AG09319 (cell line): Measurements from ENCODE around the gene NVL.

Source experiments
- DNase-seq: peaks from one replicate; pipeline ENCODE4 v3.0.0-alpha.2; 2010; ENCODE audit warnings: low read depth; ENCODE audit errors: extremely low read depth
- TF ChIP-seq, protein P1 (sequence below): IDR thresholded peaks from 2 replicates; pipeline ENCODE4 v1.5.1; 2011; ENCODE audit warnings: low read depth, mild to moderate bottlenecking, inconsistent platforms, low read length, moderate library complexity

NVL gene

DNA sequence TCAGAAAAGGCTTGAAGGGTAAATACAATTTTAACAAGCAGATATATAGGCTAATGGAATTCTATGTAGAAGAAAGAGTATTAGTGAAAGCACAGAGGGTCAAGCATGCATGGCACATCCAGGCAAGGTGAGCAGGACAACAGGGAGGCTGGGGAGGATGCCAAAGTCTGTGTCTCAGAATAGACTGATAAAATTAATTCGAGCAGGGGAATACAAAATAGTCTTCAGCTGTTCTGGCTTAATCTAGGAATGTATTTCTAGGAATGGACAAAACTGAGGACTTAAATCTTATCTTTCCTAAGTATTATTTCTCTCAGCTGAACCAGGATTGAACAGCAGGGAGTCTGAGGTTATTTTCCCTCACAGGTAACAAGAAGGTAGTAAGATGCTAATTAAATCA, 35.2 kb downstream of the NVL start:
- DNase-seq: no peak
- TF ChIP-seq, protein P1, sequence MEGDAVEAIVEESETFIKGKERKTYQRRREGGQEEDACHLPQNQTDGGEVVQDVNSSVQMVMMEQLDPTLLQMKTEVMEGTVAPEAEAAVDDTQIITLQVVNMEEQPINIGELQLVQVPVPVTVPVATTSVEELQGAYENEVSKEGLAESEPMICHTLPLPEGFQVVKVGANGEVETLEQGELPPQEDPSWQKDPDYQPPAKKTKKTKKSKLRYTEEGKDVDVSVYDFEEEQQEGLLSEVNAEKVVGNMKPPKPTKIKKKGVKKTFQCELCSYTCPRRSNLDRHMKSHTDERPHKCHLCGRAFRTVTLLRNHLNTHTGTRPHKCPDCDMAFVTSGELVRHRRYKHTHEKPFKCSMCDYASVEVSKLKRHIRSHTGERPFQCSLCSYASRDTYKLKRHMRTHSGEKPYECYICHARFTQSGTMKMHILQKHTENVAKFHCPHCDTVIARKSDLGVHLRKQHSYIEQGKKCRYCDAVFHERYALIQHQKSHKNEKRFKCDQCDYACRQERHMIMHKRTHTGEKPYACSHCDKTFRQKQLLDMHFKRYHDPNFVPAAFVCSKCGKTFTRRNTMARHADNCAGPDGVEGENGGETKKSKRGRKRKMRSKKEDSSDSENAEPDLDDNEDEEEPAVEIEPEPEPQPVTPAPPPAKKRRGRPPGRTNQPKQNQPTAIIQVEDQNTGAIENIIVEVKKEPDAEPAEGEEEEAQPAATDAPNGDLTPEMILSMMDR: no peak

DNA sequence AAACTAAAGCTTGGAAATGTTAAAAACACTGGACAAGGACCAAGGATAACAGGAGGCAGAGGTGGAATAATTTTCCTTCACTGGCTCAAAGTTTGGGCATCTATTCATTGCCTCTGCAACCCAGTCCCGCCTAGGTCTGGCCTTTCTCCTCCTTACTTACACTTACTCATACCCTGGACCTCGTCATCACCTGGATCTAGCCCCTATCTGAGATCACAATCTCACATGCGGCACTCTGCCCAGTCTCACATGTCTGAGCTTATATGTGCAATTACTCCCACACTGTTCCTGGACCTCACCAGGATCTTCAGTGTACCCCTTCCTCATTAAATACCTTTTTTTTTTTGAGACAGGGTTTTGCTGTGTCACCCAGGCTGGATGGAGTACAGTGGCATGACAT, 37.6 kb downstream of the NVL start:
- DNase-seq: no peak
- TF ChIP-seq, protein P1: no peak

DNA sequence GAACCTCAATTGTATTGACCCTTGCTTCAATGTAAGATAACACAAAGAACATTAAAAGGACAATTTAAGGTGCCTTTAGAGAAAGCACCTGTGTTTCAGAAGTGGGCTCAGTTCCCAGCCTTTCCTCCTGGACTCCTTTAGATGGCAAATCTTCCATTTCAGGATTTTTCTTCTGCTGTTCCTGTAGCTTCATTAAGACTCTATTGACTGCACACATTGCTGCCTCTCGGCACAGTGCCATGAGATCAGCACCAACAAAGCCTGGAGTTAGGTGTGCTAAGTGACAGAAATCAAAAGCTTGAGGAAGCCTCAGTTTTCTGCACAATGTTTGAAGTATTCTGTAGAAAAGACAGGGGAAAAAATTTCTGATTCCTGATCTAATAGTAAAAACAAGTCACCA, 40.6 kb downstream of the NVL start:
- TF ChIP-seq, protein P1: no peak
- no peak for DNase-seq

DNA sequence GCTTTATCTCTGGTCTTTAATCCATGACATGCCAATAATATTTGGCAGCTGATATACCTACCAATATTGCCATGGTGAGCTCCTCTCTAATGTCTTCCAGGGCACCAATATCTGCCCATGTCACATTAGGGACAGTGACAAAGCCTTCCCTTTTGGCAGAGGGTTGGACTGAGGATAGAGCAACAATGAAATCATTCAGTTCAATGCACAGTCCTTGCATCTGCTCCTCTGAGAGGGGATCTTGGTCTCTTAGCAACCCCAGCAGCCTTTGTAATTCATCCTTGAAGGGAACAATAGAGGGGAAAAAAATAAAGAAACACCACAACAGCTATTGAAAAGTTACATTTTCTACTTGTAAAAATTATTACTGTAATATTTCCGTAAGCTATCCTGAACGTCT, 42.3 kb downstream of the NVL start:
- TF ChIP-seq, protein P1: no peak
- no peak for DNase-seq

DNA sequence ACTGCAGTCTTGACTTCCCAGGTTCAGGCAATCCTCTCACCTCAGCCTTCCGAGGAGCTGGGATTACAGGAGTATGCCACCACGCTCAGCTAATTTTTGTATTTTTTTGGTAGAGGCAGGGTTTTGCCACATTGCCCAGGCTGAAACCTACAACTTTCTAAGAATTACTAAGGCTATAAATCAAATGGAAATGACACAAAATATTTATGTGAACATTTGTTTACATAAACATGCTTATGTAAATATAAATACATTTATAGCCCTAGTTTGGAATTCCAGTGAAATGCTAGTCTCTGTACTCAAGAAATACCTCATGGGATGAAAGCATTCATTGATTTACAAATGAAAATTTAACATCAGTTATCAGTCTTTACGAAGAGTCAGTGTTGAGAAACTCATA, 47.8 kb downstream of the NVL start:
- TF ChIP-seq, protein P1: no peak

DNA sequence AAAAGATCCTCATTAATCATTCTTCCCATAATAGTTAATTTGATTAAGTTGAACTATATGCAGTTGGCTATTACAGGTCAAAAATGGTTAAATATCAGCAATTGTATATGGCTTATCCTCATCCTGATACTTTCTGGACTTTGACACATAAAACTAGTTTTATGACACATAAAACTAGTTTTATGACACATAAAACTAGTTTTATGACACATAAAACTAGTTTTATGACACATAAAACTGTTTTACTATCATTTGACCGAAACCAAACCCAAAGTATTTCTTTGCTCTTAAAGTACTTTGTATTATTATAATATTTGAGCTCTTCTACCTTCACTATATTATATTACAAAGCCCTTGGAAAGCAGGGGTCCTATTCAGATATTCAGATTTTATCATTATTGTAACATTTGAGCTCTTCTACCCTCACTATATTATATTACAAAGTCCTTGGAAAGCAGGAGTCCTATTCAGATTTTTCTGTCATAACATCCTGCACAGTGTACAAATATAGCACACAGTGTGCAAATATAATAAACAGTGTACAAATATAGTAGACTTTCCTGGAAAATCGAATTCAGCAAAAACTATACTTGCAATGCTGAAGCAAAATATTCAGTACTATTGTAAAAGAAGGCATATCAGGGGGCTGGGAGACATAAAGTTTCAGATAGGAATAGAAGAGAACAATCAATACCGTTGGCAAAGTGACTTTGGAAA, 53.0 kb downstream of the NVL start:
- TF ChIP-seq, protein P1: no peak
- DNase-seq: no peak

More for the DNA sequence above, 47.8 kb downstream of the NVL start:
- DNase-seq: no peak

DNA sequence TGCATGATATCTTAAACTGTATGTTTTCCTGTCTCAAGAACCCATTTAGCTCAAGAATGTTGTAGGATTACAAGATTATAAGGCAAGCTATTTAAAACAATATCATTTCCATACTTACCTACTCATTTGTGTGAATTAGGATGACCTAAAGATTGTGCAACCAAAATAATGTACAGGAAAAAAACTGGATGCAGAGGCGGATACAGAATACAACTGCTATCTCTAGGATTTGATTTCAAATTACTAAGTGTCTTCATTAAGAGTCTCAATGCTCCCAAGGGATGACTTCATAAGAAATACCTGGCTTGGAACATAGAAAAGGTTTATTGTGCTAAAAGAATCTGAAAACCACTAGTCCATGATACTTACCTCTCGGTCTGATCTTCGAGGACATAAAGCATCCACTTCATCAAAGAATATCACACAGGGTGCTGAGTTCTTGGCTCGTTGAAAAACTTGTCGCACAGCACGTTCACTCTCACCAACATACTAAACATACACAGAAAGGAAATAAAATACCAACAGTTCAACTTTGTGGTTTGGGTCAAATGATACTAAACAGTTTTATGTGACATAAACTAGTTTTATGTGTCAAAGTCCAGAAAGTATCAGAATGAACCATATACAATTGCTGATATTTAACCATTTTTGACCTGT, 54.9 kb downstream of the NVL start:
- TF ChIP-seq, protein P1: no peak
- no peak for DNase-seq
